8988T (cell line): ENCODE data around the gene PNMA8B.
"Not testable (repeated sequence)": the region's sequence is repeated elsewhere in the genome, so short reads cannot be mapped to it uniquely, and the experiment has no call there.

Experiments
- DNase-seq: peaks from one replicate; pipeline ENCODE4 v3.0.0; 2011

Gene PNMA8B

GRCh38 chr19:46513461-46514236 is 18.0 kb upstream of the PNMA8B start:
- DNase-seq = peak; percentile 57

GRCh38 chr19:46511237-46511636 is 15.6 kb upstream of the PNMA8B start:
- no peak for DNase-seq

- no peak for DNase-seq
Measured at GRCh38 chr19:46508206-46508605, 12.5 kb upstream of the PNMA8B start.

- DNase-seq = no peak
Measured at GRCh38 chr19:46503848-46504453, 8.3 kb upstream of the PNMA8B start.

GRCh38 chr19:46502891-46503290 is 7.2 kb upstream of the PNMA8B start:
- no peak for DNase-seq

- DNase-seq = no peak
Measured at GRCh38 chr19:46499692-46500091, 4.0 kb upstream of the PNMA8B start.

GRCh38 chr19:46497773-46498172 is 2.1 kb upstream of the PNMA8B start:
- no peak for DNase-seq

- DNase-seq = not testable (repeated sequence)
Measured at GRCh38 chr19:46496886-46497285, 1.2 kb upstream of the PNMA8B start.

- no peak for DNase-seq
Measured at GRCh38 chr19:46496304-46496703, 637 bp upstream of the PNMA8B start.

GRCh38 chr19:46494941-46495785 is 504 bp downstream of the PNMA8B start:
- no peak for DNase-seq

- no peak for DNase-seq
Measured at GRCh38 chr19:46494146-46494940, 1.3 kb downstream of the PNMA8B start.

- no peak for DNase-seq
Measured at GRCh38 chr19:46493236-46494145, 2.2 kb downstream of the PNMA8B start.

- no peak for DNase-seq
Measured at GRCh38 chr19:46492841-46493235, 2.8 kb downstream of the PNMA8B start.

- no peak for DNase-seq
Measured at GRCh38 chr19:46491975-46492682, 3.5 kb downstream of the PNMA8B start.

- no peak for DNase-seq
Measured at GRCh38 chr19:46490774-46491173, 4.9 kb downstream of the PNMA8B start.

- DNase-seq = no peak
Measured at GRCh38 chr19:46489445-46490272, 6.0 kb downstream of the PNMA8B start.

GRCh38 chr19:46488551-46488950 is 7.1 kb downstream of the PNMA8B start:
- no peak for DNase-seq

GRCh38 chr19:46487802-46488445 is 7.7 kb downstream of the PNMA8B start:
- peak; percentile 69 for DNase-seq

- no peak for DNase-seq
Measured at GRCh38 chr19:46487178-46487801, 8.4 kb downstream of the PNMA8B start.
